Prostate gland (tissue), 2 donors: Measurements from ENCODE around the gene BICDL2.

ENCODE experiments used
- POLR2A ChIP-seq: fragments of 450-650 bp; IDR thresholded peaks from one replicate; pipeline ENCODE4 v1.6.1; 2016; ENCODE audit warnings: antibody characterized with exemption, mild to moderate bottlenecking
- TF ChIP-seq, protein P1 (sequence below), 4 experiments: fragments of 200-600 bp in 2 of 4; fragments of 450-650 bp in 2 of 4; sonication (generic) in 2 of 4; IDR thresholded peaks; 1 replicate in 3 of 4; 2 replicates in 1 of 4; pipeline ENCODE4 v1.5.1; 2016 to 2019; ENCODE audit warnings: antibody characterized with exemption in 4 of 4, mild to moderate bottlenecking in 2 of 4, moderate library complexity in 2 of 4

DNA sequence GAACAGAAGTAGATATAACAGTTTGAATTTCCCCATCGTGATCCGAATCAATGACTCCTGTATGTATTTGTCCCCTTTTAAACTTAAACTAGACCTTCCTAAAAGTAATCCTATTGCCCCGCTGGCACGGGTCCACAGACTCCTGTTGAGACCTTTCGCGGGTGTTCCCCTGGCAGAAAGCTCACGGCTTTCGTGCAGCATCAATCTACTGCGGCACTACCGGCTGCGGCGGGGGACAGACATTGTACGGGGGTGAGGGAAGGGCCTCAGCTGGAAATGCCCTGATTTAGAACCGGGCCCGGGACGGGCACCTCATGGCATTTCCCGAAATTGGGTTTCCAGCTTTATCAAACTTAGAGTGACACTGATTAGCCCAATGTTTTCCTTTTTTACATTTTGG lies 43.3 kb upstream of the BICDL2 start:
- TF ChIP-seq, protein P1, sequence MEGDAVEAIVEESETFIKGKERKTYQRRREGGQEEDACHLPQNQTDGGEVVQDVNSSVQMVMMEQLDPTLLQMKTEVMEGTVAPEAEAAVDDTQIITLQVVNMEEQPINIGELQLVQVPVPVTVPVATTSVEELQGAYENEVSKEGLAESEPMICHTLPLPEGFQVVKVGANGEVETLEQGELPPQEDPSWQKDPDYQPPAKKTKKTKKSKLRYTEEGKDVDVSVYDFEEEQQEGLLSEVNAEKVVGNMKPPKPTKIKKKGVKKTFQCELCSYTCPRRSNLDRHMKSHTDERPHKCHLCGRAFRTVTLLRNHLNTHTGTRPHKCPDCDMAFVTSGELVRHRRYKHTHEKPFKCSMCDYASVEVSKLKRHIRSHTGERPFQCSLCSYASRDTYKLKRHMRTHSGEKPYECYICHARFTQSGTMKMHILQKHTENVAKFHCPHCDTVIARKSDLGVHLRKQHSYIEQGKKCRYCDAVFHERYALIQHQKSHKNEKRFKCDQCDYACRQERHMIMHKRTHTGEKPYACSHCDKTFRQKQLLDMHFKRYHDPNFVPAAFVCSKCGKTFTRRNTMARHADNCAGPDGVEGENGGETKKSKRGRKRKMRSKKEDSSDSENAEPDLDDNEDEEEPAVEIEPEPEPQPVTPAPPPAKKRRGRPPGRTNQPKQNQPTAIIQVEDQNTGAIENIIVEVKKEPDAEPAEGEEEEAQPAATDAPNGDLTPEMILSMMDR (IDR thresholded peaks at IDR 0.05): no peak
- TF ChIP-seq POLR2A: no peak
